HL-60 (cell line): ENCODE data around the gene GABRB1.

Experiments used
- CTCF ChIP-seq: IDR thresholded peaks from one replicate; pipeline ENCODE4 v1.5.1; 2011; ENCODE audit warnings: low read length, control low read depth, inconsistent platforms; ENCODE audit not compliant: insufficient read depth
- GABPA ChIP-seq: IDR thresholded peaks from 2 replicates; pipeline ENCODE4 v1.6.1; 2012; ENCODE audit warnings: low read depth
- POLR2AphosphoS5 ChIP-seq: IDR thresholded peaks from 2 replicates; pipeline ENCODE4 v1.6.1; 2012; ENCODE audit warnings: low read depth
- REST ChIP-seq: IDR thresholded peaks from 2 replicates; pipeline ENCODE4 v1.6.1; 2012; ENCODE audit warnings: low read depth; ENCODE audit not compliant: insufficient replicate concordance
- SPI1 ChIP-seq: IDR thresholded peaks from 2 replicates; pipeline ENCODE4 v1.6.1; 2012; ENCODE audit warnings: low read depth, mild to moderate bottlenecking, borderline replicate concordance

- TF ChIP-seq CTCF (no peak), POLR2AphosphoS5 (no peak), REST (no peak), SPI1 (no peak), GABPA (no peak)
Observed at GRCh38 chr4:47221721-47222120, 190.4 kb downstream of the GABRB1 start.
